WTC11 (cell line): ENCODE measurements around the gene TM4SF1. TPM values are rescaled to one million over a fixed set of nuclear protein-coding genes. Genes with fewer than 3 reads are reported as not detected.

Source experiments
- ATAC-seq: fragments of 200-7000 bp; cut with Tn5 transposase; 2 replicates; pipeline ENCODE4 v1.10.0; 2021; ENCODE audit warnings: mild to moderate bottlenecking, moderate library complexity
- CTCF ChIA-PET: fragments of 300-600 bp; sonication (Branson Sonifier 250); formaldehyde crosslinking; loops from one replicate; lab custom pipeline; 2021; ENCODE audit warnings: antibody characterized with exemption; lab: Charles Lee
- POLR2A ChIA-PET: fragments of 350-600 bp; sonication (Branson Sonifier 250); formaldehyde crosslinking; loops from one replicate; lab custom pipeline; 2021; ENCODE audit warnings: antibody characterized with exemption; lab: Charles Lee
- DNase-seq: peaks from one replicate; pipeline ENCODE4 v3.0.0; 2021; ENCODE audit warnings: low spot score
- H3K27ac Mint-ChIP-seq: 2 replicates; pipeline ENCODE4 v1.8.0; 2021; ENCODE audit warnings: mixed read lengths
- H3K27me3 Mint-ChIP-seq: 2 replicates; pipeline ENCODE4 v1.8.0; 2021; ENCODE audit warnings: low read depth, mild to moderate bottlenecking, moderate library complexity, mixed read lengths
- H3K36me3 Mint-ChIP-seq: 2 replicates; pipeline ENCODE4 v1.8.0; 2021; ENCODE audit warnings: mixed read lengths
- H3K4me1 Mint-ChIP-seq: 2 replicates; pipeline ENCODE4 v1.8.0; 2022; ENCODE audit warnings: mixed read lengths
- H3K4me3 Mint-ChIP-seq: 2 replicates; pipeline ENCODE4 v1.8.0; 2021; ENCODE audit warnings: mild to moderate bottlenecking, moderate library complexity, mixed read lengths
- H3K9me3 Mint-ChIP-seq: 2 replicates; pipeline ENCODE4 v1.8.0; 2021; ENCODE audit warnings: mixed read lengths
- CREB1 ChIP-seq: sonication (generic); formaldehyde crosslinking; IDR thresholded peaks from 2 replicates; pipeline ENCODE4 v1.8.0; 2023; ENCODE audit warnings: mild to moderate bottlenecking, missing genetic modification reagents
- ELF4 ChIP-seq: sonication (generic); formaldehyde crosslinking; IDR thresholded peaks from 2 replicates; pipeline ENCODE4 v1.8.1; 2022; ENCODE audit warnings: low read depth, mild to moderate bottlenecking, moderate library complexity, missing genetic modification reagents
- FOXP1 ChIP-seq: sonication (generic); formaldehyde crosslinking; IDR thresholded peaks from 2 replicates; pipeline ENCODE4 v1.8.0; 2022; ENCODE audit warnings: missing genetic modification reagents, mild to moderate bottlenecking, moderate library complexity, borderline replicate concordance
- FOXP4 ChIP-seq: sonication (generic); formaldehyde crosslinking; IDR thresholded peaks from 2 replicates; pipeline ENCODE4 v1.8.0; 2022; ENCODE audit warnings: mild to moderate bottlenecking, missing genetic modification reagents
- IRF1 ChIP-seq: sonication (generic); formaldehyde crosslinking; IDR thresholded peaks from 2 replicates; pipeline ENCODE4 v1.8.0; 2023; ENCODE audit warnings: missing genetic modification reagents
- JUN ChIP-seq: sonication (generic); formaldehyde crosslinking; IDR thresholded peaks from 2 replicates; pipeline ENCODE4 v1.8.0; 2023; ENCODE audit warnings: mild to moderate bottlenecking, missing genetic modification reagents
- KAT7 ChIP-seq: sonication (generic); formaldehyde crosslinking; IDR thresholded peaks from 2 replicates; pipeline ENCODE4 v1.8.1; 2023; ENCODE audit warnings: missing genetic modification reagents, mild to moderate bottlenecking, borderline replicate concordance
- NFE2L1 ChIP-seq: sonication (generic); formaldehyde crosslinking; IDR thresholded peaks from 2 replicates; pipeline ENCODE4 v1.8.1; 2023; ENCODE audit warnings: missing genetic modification reagents
- NR1H2 ChIP-seq: sonication (generic); formaldehyde crosslinking; IDR thresholded peaks from 2 replicates; pipeline ENCODE4 v1.9.0; 2021; ENCODE audit warnings: mild to moderate bottlenecking, moderate library complexity, missing genetic modification reagents
- NR3C1 ChIP-seq: sonication (generic); formaldehyde crosslinking; conservative IDR thresholded peaks from 2 replicates; pipeline ENCODE4 v1.8.1; 2023; ENCODE audit warnings: low read depth, mild to moderate bottlenecking, missing genetic modification reagents
- PRRX2 ChIP-seq: fragments of 250-450 bp; sonication (Bioruptor Pico); IDR thresholded peaks from 2 replicates; pipeline ENCODE4 v1.8.0; 2021; ENCODE audit warnings: mild to moderate bottlenecking
- ZBTB21 ChIP-seq: sonication (generic); formaldehyde crosslinking; IDR thresholded peaks from 2 replicates; pipeline ENCODE4 v1.8.1; 2023; ENCODE audit warnings: mild to moderate bottlenecking, missing genetic modification reagents, borderline replicate concordance
- ZNF138 ChIP-seq: sonication (generic); formaldehyde crosslinking; conservative IDR thresholded peaks from 2 replicates; pipeline ENCODE4 v1.8.1; 2022; ENCODE audit warnings: mild to moderate bottlenecking, moderate library complexity, missing genetic modification reagents
- ZNF232 ChIP-seq: sonication (generic); formaldehyde crosslinking; IDR thresholded peaks from 2 replicates; pipeline ENCODE4 v1.8.0; 2022; ENCODE audit warnings: mild to moderate bottlenecking, missing genetic modification reagents
- ZNF423 ChIP-seq: fragments of 250-450 bp; sonication (Bioruptor Pico); IDR thresholded peaks from 2 replicates; pipeline ENCODE4 v2.1.2; 2022; ENCODE audit warnings: mild to moderate bottlenecking, moderate library complexity
- ZNF512 ChIP-seq: sonication (generic); formaldehyde crosslinking; IDR thresholded peaks from 2 replicates; pipeline ENCODE4 v1.8.1; 2022; ENCODE audit warnings: missing genetic modification reagents, borderline replicate concordance
- total RNA-seq: library from RNA; stranded (reverse); gene quantifications from 3 replicates; pipeline ENCODE4 v1.2.3, GENCODE V29; 2021
- TF ChIP-seq, protein P1 (sequence below): sonication (generic); formaldehyde crosslinking; conservative IDR thresholded peaks from 2 replicates; pipeline ENCODE4 v1.8.1; 2023; ENCODE audit warnings: mild to moderate bottlenecking, low read depth, missing genetic modification reagents, moderate library complexity
- TF ChIP-seq, protein P2 (sequence below): fragments of 250-450 bp; sonication (Bioruptor Pico); IDR thresholded peaks from 2 replicates; pipeline ENCODE4 v1.9.0; 2021; ENCODE audit warnings: mild to moderate bottlenecking

The TM4SF1 gene
- total RNA-seq, 1 experiment from 2014 or later: 0.90 TPM

GRCh38 chr3:149321136-149321535, 56.3 kb downstream of the TM4SF1 start:
- TF ChIP-seq ELF4 (CRISPR knock-in tag) (no peak), NFE2L1 (CRISPR knock-in tag) (no peak), ZNF232 (CRISPR knock-in tag) (no peak), ZBTB21 (CRISPR knock-in tag) (no peak), FOXP1 (CRISPR knock-in tag) (no peak), IRF1 (CRISPR knock-in tag) (no peak), ZNF138 (CRISPR knock-in tag) (no peak)
- TF ChIP-seq, protein P1, sequence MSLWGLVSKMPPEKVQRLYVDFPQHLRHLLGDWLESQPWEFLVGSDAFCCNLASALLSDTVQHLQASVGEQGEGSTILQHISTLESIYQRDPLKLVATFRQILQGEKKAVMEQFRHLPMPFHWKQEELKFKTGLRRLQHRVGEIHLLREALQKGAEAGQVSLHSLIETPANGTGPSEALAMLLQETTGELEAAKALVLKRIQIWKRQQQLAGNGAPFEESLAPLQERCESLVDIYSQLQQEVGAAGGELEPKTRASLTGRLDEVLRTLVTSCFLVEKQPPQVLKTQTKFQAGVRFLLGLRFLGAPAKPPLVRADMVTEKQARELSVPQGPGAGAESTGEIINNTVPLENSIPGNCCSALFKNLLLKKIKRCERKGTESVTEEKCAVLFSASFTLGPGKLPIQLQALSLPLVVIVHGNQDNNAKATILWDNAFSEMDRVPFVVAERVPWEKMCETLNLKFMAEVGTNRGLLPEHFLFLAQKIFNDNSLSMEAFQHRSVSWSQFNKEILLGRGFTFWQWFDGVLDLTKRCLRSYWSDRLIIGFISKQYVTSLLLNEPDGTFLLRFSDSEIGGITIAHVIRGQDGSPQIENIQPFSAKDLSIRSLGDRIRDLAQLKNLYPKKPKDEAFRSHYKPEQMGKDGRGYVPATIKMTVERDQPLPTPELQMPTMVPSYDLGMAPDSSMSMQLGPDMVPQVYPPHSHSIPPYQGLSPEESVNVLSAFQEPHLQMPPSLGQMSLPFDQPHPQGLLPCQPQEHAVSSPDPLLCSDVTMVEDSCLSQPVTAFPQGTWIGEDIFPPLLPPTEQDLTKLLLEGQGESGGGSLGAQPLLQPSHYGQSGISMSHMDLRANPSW (CRISPR knock-in tag): no peak
- TF ChIP-seq, all 79 proteins: peak for 0
- DNase-seq (no peak), ATAC-seq (no peak)
- Mint-ChIP-seq H3K27ac (no peak overlapping the region), H3K4me1 (peaks cover 11% of the 10 kb centered on the region), H3K9me3 (peaks cover 3% of the 10 kb centered on the region; the same call in 1 of the 2 replicates), H3K4me3 (no peak overlapping the region), H3K36me3 (no peaks in the 10 kb centered on the region), H3K27me3 (no peaks in the 10 kb centered on the region)
- ChIA-PET CTCF (no interaction called here), POLR2A (no interaction called here)

DNA sequence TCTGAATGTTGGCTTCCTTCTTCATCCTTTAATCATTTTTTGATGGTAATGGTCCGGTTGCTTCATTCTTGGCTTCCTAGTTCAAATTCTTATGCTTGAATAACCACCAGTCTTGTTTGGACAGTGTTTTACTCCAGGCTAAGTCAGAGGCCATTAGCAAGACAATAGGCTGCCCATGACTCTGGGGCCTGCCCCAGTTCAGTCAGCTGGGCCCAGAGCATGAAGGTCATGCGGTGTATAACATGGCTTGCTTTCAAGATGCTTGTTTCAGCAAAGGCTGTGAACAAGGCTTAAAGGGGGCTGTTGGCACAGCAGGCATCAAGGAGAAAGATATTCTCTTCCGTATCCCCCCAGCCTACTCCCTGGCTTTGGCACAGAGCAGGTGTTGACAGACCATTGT, 57.7 kb downstream of the TM4SF1 start:
- Mint-ChIP-seq H3K9me3 (peaks cover 3% of the 10 kb centered on the region; the same call in 1 of the 2 replicates), H3K4me1 (peaks cover 11% of the 10 kb centered on the region), H3K4me3 (no peak overlapping the region), H3K27ac (no peak overlapping the region), H3K27me3 (no peaks in the 10 kb centered on the region), H3K36me3 (no peaks in the 10 kb centered on the region)
- CTCF ChIA-PET: interaction anchor here (1.0 kb wide), 1 partner anchor 364 kb away, joined by 4 read pairs; no protein-coding TSS in a partner anchor
- peak; percentile 75 for ATAC-seq
- DNase-seq: no peak
- no peak for TF ChIP-seq ZBTB21 (CRISPR knock-in tag)
- no peak for TF ChIP-seq JUN
- no peak for TF ChIP-seq ZNF512 (CRISPR knock-in tag)
- TF ChIP-seq, protein P2, sequence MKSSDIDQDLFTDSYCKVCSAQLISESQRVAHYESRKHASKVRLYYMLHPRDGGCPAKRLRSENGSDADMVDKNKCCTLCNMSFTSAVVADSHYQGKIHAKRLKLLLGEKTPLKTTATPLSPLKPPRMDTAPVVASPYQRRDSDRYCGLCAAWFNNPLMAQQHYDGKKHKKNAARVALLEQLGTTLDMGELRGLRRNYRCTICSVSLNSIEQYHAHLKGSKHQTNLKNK (CRISPR knock-in tag): no peak
- TF ChIP-seq FOXP4: no peak
- no peak for TF ChIP-seq NFE2L1 (CRISPR knock-in tag)
- no peak for TF ChIP-seq ZNF232 (CRISPR knock-in tag)
- TF ChIP-seq KAT7 (CRISPR knock-in tag): no peak
- no peak for TF ChIP-seq PRRX2 (CRISPR knock-in tag)
- no peak for TF ChIP-seq ZNF423 (CRISPR knock-in tag)
- no peak for TF ChIP-seq NR3C1 (CRISPR knock-in tag)
- no peak for TF ChIP-seq NR1H2 (CRISPR knock-in tag)
- TF ChIP-seq CREB1 (CRISPR knock-in tag): no peak
- POLR2A ChIA-PET: no interaction called here

Other genes starting within 250 kb of the TM4SF1 start
- gene HPS3, start 248.0 kb downstream of the TM4SF1 start, total RNA-seq: 51.3 to 59.6 TPM (median 58.7 TPM) in 3 replicates
- 1.1 to 1.9 TPM (median 1.5 TPM) in 3 replicates for gene CP, start 155.8 kb downstream of the TM4SF1 start, total RNA-seq
- 1.6 to 2.4 TPM (median 2.2 TPM) in 3 replicates for gene TM4SF18, start 44.0 kb downstream of the TM4SF1 start, total RNA-seq
- 0.92 to 2.0 TPM (median 1.4 TPM) in 3 replicates for gene TM4SF4, start 97.0 kb upstream of the TM4SF1 start, total RNA-seq